BE2C (cell line): Measurements from ENCODE around the gene GHRH.
A peak's percentile ranks its signal among the peaks of the same experiment; 100 is the strongest.

Source experiments
- DNase-seq: peaks from one replicate; pipeline ENCODE4 v3.0.0-alpha.2; 2020
- H3K27me3 ChIP-seq: fragments of 250-450 bp; sonication (Bioruptor Pico); 2 replicates; pipeline ENCODE4 v1.5.1; 2020; ENCODE audit warnings: mild to moderate bottlenecking
- H3K36me3 ChIP-seq: fragments of 250-450 bp; sonication (Bioruptor Pico); 2 replicates; pipeline ENCODE4 v1.5.1; 2020; ENCODE audit warnings: mild to moderate bottlenecking
- H3K4me1 ChIP-seq: fragments of 250-450 bp; sonication (Bioruptor Pico); 2 replicates; pipeline ENCODE4 v1.5.1; 2020
- H3K4me3 ChIP-seq: 2 replicates; pipeline ENCODE4 v1.5.1; 2011; ENCODE audit warnings: low read depth, low read length
- H3K9me3 ChIP-seq: fragments of 250-450 bp; sonication (Bioruptor Pico); 2 replicates; pipeline ENCODE4 v1.5.1; 2020
- CTCF ChIP-seq: IDR thresholded peaks from 2 replicates; pipeline ENCODE4 v1.5.1; 2012; ENCODE audit warnings: mild to moderate bottlenecking, low read depth, low read length

Gene GHRH

GRCh38 chr20:37288091-37288490 is 26.5 kb upstream of the GHRH start:
- no peaks in the 10 kb centered on the region for H3K27me3 ChIP-seq
- H3K4me3 ChIP-seq = no peak overlapping the region
- H3K9me3 ChIP-seq = no peaks in the 10 kb centered on the region
- peaks cover 14% of the 10 kb centered on the region for H3K36me3 ChIP-seq
- no peak for DNase-seq
- H3K4me1 ChIP-seq = peaks cover 3% of the 10 kb centered on the region; the same call in 1 of the 2 replicates
- no peak for TF ChIP-seq CTCF

GRCh38 chr20:37285664-37286374 is 24.2 kb upstream of the GHRH start:
- no peaks in the 10 kb centered on the region for H3K27me3 ChIP-seq
- H3K9me3 ChIP-seq = no peaks in the 10 kb centered on the region
- DNase-seq = no peak
- peaks cover 1% of the 10 kb centered on the region; the same call in 1 of the 2 replicates for H3K36me3 ChIP-seq
- no peak overlapping the region for H3K4me3 ChIP-seq
- no peak for TF ChIP-seq CTCF
- H3K4me1 ChIP-seq = peaks cover 3% of the 10 kb centered on the region; the same call in 1 of the 2 replicates

GRCh38 chr20:37284691-37285161 is 23.1 kb upstream of the GHRH start:
- H3K9me3 ChIP-seq = no peaks in the 10 kb centered on the region
- H3K4me1 ChIP-seq = peaks cover 3% of the 10 kb centered on the region; the same call in 1 of the 2 replicates
- no peak for DNase-seq
- H3K4me3 ChIP-seq = no peak overlapping the region
- TF ChIP-seq CTCF = no peak
- no peaks in the 10 kb centered on the region for H3K36me3 ChIP-seq
- no peaks in the 10 kb centered on the region for H3K27me3 ChIP-seq

GRCh38 chr20:37283530-37284195 is 22.0 kb upstream of the GHRH start:
- Histone ChIP-seq H3K4me1 (peaks cover 3% of the 10 kb centered on the region; the same call in 1 of the 2 replicates), H3K9me3 (no peaks in the 10 kb centered on the region), H3K36me3 (no peaks in the 10 kb centered on the region), H3K4me3 (no peak overlapping the region), H3K27me3 (no peaks in the 10 kb centered on the region)
- DNase-seq = no peak
- TF ChIP-seq CTCF = no peak

- Histone ChIP-seq H3K4me1 (no peaks in the 10 kb centered on the region), H3K4me3 (no peak overlapping the region)
- no peak for DNase-seq
Measured at GRCh38 chr20:37282556-37282955, 20.9 kb upstream of the GHRH start.

More at GRCh38 chr20:37282556-37282955, 20.9 kb upstream of the GHRH start:
- Histone ChIP-seq H3K27me3 (no peaks in the 10 kb centered on the region), H3K9me3 (no peaks in the 10 kb centered on the region), H3K36me3 (no peaks in the 10 kb centered on the region)
- TF ChIP-seq CTCF = peak; percentile 33
